Measurements from ENCODE around the gene DPP10. TPM values are rescaled to one million over a fixed set of nuclear protein-coding genes. Genes with fewer than 3 reads are reported as not detected.

The DPP10 gene
- total and polyA plus RNA-seq, 4 donors = 0.04 to 4.1 (median 0.48) TPM

DNA sequence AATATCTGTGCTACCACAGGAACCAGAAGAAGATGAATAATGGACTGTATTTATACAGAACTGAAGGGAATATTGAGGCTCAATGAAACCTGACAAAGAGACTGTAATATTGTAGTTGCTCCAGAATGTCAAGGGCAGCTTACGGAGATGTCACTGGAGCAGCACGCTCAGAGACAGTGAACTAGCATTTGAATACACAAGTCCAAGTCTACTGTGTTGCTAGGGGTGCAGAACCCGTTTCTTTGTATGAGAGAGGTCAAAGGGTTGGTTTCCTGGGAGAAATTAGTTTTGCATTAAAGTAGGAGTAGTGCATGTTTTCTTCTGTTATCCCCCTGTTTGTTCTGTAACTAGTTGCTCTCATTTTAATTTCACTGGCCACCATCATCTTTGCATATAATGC is 1399.9 kb downstream of the DPP10 start (continued):
- TF ChIP-seq, protein P1, sequence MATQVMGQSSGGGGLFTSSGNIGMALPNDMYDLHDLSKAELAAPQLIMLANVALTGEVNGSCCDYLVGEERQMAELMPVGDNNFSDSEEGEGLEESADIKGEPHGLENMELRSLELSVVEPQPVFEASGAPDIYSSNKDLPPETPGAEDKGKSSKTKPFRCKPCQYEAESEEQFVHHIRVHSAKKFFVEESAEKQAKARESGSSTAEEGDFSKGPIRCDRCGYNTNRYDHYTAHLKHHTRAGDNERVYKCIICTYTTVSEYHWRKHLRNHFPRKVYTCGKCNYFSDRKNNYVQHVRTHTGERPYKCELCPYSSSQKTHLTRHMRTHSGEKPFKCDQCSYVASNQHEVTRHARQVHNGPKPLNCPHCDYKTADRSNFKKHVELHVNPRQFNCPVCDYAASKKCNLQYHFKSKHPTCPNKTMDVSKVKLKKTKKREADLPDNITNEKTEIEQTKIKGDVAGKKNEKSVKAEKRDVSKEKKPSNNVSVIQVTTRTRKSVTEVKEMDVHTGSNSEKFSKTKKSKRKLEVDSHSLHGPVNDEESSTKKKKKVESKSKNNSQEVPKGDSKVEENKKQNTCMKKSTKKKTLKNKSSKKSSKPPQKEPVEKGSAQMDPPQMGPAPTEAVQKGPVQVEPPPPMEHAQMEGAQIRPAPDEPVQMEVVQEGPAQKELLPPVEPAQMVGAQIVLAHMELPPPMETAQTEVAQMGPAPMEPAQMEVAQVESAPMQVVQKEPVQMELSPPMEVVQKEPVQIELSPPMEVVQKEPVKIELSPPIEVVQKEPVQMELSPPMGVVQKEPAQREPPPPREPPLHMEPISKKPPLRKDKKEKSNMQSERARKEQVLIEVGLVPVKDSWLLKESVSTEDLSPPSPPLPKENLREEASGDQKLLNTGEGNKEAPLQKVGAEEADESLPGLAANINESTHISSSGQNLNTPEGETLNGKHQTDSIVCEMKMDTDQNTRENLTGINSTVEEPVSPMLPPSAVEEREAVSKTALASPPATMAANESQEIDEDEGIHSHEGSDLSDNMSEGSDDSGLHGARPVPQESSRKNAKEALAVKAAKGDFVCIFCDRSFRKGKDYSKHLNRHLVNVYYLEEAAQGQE (IDR thresholded peaks at IDR 0.05) = no peak
- TF ChIP-seq SP1 (IDR thresholded peaks at IDR 0.05) = no peak
- TF ChIP-seq, protein P2, sequence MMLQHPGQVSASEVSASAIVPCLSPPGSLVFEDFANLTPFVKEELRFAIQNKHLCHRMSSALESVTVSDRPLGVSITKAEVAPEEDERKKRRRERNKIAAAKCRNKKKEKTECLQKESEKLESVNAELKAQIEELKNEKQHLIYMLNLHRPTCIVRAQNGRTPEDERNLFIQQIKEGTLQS (IDR thresholded peaks at IDR 0.05) = no peak

DNA sequence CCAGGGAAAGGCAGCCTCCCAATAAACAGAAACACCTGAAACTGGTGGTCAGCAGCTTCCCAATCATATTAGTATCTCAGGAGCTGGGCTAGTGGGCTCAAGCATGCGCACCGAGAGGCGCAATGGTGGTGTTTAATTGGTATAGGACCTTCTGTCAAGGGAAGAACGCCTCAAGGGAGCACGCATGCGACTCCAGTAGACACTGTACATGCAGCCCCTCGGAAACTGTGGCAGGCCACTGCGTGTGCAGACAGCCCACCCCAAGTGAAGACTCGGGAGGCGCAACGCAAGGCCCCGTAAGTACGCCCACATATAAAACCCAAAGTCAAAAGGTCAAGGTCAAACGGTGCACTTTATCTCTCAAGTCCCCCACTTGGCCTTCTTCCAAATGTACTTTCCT is 1405.8 kb downstream of the DPP10 start:
- TF ChIP-seq, protein P3, sequence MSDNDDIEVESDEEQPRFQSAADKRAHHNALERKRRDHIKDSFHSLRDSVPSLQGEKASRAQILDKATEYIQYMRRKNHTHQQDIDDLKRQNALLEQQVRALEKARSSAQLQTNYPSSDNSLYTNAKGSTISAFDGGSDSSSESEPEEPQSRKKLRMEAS (IDR thresholded peaks at IDR 0.05) = no peak
- TF ChIP-seq RAD21 (IDR thresholded peaks at IDR 0.05) = no peak
- TF ChIP-seq SP1 (IDR thresholded peaks at IDR 0.05) = no peak
- TF ChIP-seq NR2F2 (IDR thresholded peaks at IDR 0.05) = no peak
- TF ChIP-seq FOXA2 (IDR thresholded peaks at IDR 0.05) = no peak
- TF ChIP-seq, protein P1 (IDR thresholded peaks at IDR 0.05) = no peak
- no peak for TF ChIP-seq HNF4A (conservative IDR thresholded peaks at IDR 0.05)
- TF ChIP-seq, protein P4, sequence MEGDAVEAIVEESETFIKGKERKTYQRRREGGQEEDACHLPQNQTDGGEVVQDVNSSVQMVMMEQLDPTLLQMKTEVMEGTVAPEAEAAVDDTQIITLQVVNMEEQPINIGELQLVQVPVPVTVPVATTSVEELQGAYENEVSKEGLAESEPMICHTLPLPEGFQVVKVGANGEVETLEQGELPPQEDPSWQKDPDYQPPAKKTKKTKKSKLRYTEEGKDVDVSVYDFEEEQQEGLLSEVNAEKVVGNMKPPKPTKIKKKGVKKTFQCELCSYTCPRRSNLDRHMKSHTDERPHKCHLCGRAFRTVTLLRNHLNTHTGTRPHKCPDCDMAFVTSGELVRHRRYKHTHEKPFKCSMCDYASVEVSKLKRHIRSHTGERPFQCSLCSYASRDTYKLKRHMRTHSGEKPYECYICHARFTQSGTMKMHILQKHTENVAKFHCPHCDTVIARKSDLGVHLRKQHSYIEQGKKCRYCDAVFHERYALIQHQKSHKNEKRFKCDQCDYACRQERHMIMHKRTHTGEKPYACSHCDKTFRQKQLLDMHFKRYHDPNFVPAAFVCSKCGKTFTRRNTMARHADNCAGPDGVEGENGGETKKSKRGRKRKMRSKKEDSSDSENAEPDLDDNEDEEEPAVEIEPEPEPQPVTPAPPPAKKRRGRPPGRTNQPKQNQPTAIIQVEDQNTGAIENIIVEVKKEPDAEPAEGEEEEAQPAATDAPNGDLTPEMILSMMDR (IDR thresholded peaks at IDR 0.05; ENCODE audit: low read depth, low read length, missing input control) = no peak
- no peak for TF ChIP-seq FOXA1 (IDR thresholded peaks at IDR 0.05)
- no peak for TF ChIP-seq EGR1 (IDR thresholded peaks at IDR 0.05; ENCODE audit: low read depth in 2 of 2)
- TF ChIP-seq, protein P2 (IDR thresholded peaks at IDR 0.05) = no peak
- no peak for TF ChIP-seq HNF4G (IDR thresholded peaks at IDR 0.05)
- no peak for TF ChIP-seq YY1 (IDR thresholded peaks at IDR 0.05)
- no peak for TF ChIP-seq GABPA (IDR thresholded peaks at IDR 0.05 in 1 of 2, conservative IDR thresholded peaks at IDR 0.05 in 1 of 2)
- no peak for TF ChIP-seq TAF1 (conservative IDR thresholded peaks at IDR 0.05)
- TF ChIP-seq, protein P5, sequence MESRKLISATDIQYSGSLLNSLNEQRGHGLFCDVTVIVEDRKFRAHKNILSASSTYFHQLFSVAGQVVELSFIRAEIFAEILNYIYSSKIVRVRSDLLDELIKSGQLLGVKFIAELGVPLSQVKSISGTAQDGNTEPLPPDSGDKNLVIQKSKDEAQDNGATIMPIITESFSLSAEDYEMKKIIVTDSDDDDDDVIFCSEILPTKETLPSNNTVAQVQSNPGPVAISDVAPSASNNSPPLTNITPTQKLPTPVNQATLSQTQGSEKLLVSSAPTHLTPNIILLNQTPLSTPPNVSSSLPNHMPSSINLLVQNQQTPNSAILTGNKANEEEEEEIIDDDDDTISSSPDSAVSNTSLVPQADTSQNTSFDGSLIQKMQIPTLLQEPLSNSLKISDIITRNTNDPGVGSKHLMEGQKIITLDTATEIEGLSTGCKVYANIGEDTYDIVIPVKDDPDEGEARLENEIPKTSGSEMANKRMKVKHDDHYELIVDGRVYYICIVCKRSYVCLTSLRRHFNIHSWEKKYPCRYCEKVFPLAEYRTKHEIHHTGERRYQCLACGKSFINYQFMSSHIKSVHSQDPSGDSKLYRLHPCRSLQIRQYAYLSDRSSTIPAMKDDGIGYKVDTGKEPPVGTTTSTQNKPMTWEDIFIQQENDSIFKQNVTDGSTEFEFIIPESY (IDR thresholded peaks at IDR 0.05) = no peak
- TF ChIP-seq JUND (IDR thresholded peaks at IDR 0.05) = no peak
- TF ChIP-seq RXRA (IDR thresholded peaks at IDR 0.05) = no peak
- 93% methylated on average over 14 of the region's 14 CpGs for WGBS
- Histone ChIP-seq H3K4me3 (ENCODE audit: low read depth in 1 of 3, low read length in 3 of 3) (no peak overlapping the region), H3K27ac (ENCODE audit: low read depth in 1 of 2, low read length in 2 of 2) (no peak overlapping the region), H3K27me3 (ENCODE audit: control insufficient read depth in 4 of 4, insufficient read depth in 4 of 4, low read length in 3 of 4) (no peaks in the 10 kb centered on the region), H3K36me3 (ENCODE audit: control insufficient read depth in 4 of 4, insufficient read depth in 3 of 4, low read depth in 1 of 4, low read length in 3 of 4) (no peaks in the 10 kb centered on the region), H3K4me1 (ENCODE audit: control insufficient read depth in 4 of 4, insufficient read depth in 4 of 4, low read length in 3 of 4) (no peaks in the 10 kb centered on the region), H3K9me3 (ENCODE audit: control insufficient read depth in 4 of 4, low read length in 3 of 4) (no peaks in the 10 kb centered on the region), H3K9ac (ENCODE audit: low read depth in 1 of 2, low read length in 2 of 2) (no peak overlapping the region)
- no peak for DNase-seq (ENCODE audit: low spot score)

Measured in liver (tissue), 9 donors.